Neuronal stem cell (in vitro differentiated cells): Measurements from ENCODE around the gene TCEA2.

Source experiments
- DNase-seq: peaks from one replicate; pipeline ENCODE4 v3.0.0-alpha.2; 2013; ENCODE audit warnings: low spot score
- H2AFZ ChIP-seq: one replicate; pipeline ENCODE4 v1.6.1; 2013; ENCODE audit warnings: mild to moderate bottlenecking, low read length, inconsistent platforms
- H2AK5ac ChIP-seq: 2 replicates; pipeline ENCODE4 v1.6.1; 2013; ENCODE audit warnings: low read depth, mild to moderate bottlenecking, inconsistent platforms, low read length, moderate library complexity, mixed read lengths
- H2BK120ac ChIP-seq: 2 replicates; pipeline ENCODE4 v1.6.1; 2013; ENCODE audit warnings: low read depth, mild to moderate bottlenecking, inconsistent platforms, low read length, moderate library complexity, mixed read lengths
- H2BK12ac ChIP-seq: one replicate; pipeline ENCODE4 v1.6.1; 2013; ENCODE audit warnings: low read length, inconsistent platforms
- H2BK15ac ChIP-seq: 2 replicates; pipeline ENCODE4 v1.6.1; 2013; ENCODE audit warnings: mild to moderate bottlenecking, low read length, inconsistent platforms, mixed read lengths
- H2BK5ac ChIP-seq: one replicate; pipeline ENCODE4 v1.6.1; 2013; ENCODE audit warnings: inconsistent platforms, mild to moderate bottlenecking, low read length, moderate library complexity
- H3K14ac ChIP-seq: one replicate; pipeline ENCODE4 v1.6.1; 2013; ENCODE audit warnings: low read length, inconsistent platforms
- H3K18ac ChIP-seq: 2 replicates; pipeline ENCODE4 v1.6.1; 2013; ENCODE audit warnings: low read length, inconsistent platforms
- H3K23ac ChIP-seq: 2 replicates; pipeline ENCODE4 v1.6.1; 2013; ENCODE audit warnings: low read depth, mild to moderate bottlenecking, mixed read lengths, low read length, inconsistent platforms; ENCODE audit not compliant: poor library complexity
- H3K27ac ChIP-seq: replicated peaks from 3 replicates; pipeline ENCODE4 v1.5.1; 2013; ENCODE audit warnings: low read length, inconsistent platforms
- H3K27me3 ChIP-seq, 3 experiments: 2 replicates each; pipeline ENCODE4 v1.6.1; 2013; ENCODE audit warnings: low read length in 3 of 3, mild to moderate bottlenecking in 2 of 3, inconsistent platforms in 1 of 3, low read depth in 1 of 3, mixed read lengths in 1 of 3, moderate library complexity in 1 of 3; ENCODE audit not compliant: control insufficient read depth in 3 of 3, insufficient read depth in 3 of 3
- H3K36me3 ChIP-seq, 2 donors: replicated peaks in 1 of 2; 2 replicates each; pipeline ENCODE4 v1.6.1; 2013; ENCODE audit warnings: low read length in 2 of 2; ENCODE audit not compliant: control insufficient read depth in 2 of 2, insufficient read depth in 2 of 2
- H3K4ac ChIP-seq: 2 replicates; pipeline ENCODE4 v1.6.1; 2013; ENCODE audit warnings: inconsistent platforms, mild to moderate bottlenecking, low read length, moderate library complexity
- H3K4me1 ChIP-seq, 2 donors: 1 replicate in 1 of 2; 2 replicates in 1 of 2; pipeline ENCODE4 v1.6.1; 2013; ENCODE audit warnings: low read length in 2 of 2, low read depth in 1 of 2; ENCODE audit not compliant: control insufficient read depth in 2 of 2, insufficient read depth in 1 of 2
- H3K4me2 ChIP-seq: one replicate; pipeline ENCODE4 v1.6.1; 2013; ENCODE audit warnings: mild to moderate bottlenecking, low read length, inconsistent platforms; ENCODE audit not compliant: insufficient read depth, poor library complexity, severe bottlenecking
- H3K4me3 ChIP-seq, 2 donors: 2 replicates each; pipeline ENCODE4 v1.5.1; 2013; ENCODE audit warnings: low read length in 2 of 2, mild to moderate bottlenecking in 2 of 2, inconsistent platforms in 1 of 2, moderate library complexity in 1 of 2
- H3K79me1 ChIP-seq: one replicate; pipeline ENCODE4 v1.6.1; 2013; ENCODE audit warnings: low read depth, mild to moderate bottlenecking, inconsistent platforms, low read length, moderate library complexity
- H3K9ac ChIP-seq: one replicate; pipeline ENCODE4 v1.6.1; 2013; ENCODE audit warnings: mild to moderate bottlenecking, low read depth, low read length, inconsistent platforms; ENCODE audit not compliant: poor library complexity
- H3K9me3 ChIP-seq, 2 donors: replicated peaks in 1 of 2; 2 replicates each; pipeline versions ENCODE3 to v1.6.1; 2013; ENCODE audit warnings: low read length in 2 of 2, mild to moderate bottlenecking in 2 of 2, inconsistent platforms in 1 of 2, low read depth in 1 of 2, mixed read lengths in 1 of 2, moderate library complexity in 1 of 2; ENCODE audit not compliant: control insufficient read depth in 2 of 2, insufficient read depth in 1 of 2
- H4K8ac ChIP-seq: one replicate; pipeline ENCODE4 v1.6.1; 2013; ENCODE audit warnings: low read depth, mild to moderate bottlenecking, inconsistent platforms, low read length, moderate library complexity
- H4K91ac ChIP-seq: one replicate; pipeline ENCODE4 v1.6.1; 2013; ENCODE audit warnings: low read length, low read depth, mild to moderate bottlenecking, inconsistent platforms; ENCODE audit not compliant: poor library complexity
- WGBS, 2 donors: extraction: QIAGEN DNeasy Blood & Tissue Kit; methylation state at CpG; one replicate each; pipeline ENCODE4 v1.1.7; 2013; ENCODE audit warnings: missing lambda C conversion rate in 2 of 2, mixed read lengths in 1 of 2; ENCODE audit not compliant: insufficient read length in 2 of 2, insufficient replicate concordance in 1 of 2; ENCODE audit errors: extremely low coverage in 2 of 2; 5-methylcytosine and 5-hydroxymethylcytosine counted together

Gene TCEA2

DNA sequence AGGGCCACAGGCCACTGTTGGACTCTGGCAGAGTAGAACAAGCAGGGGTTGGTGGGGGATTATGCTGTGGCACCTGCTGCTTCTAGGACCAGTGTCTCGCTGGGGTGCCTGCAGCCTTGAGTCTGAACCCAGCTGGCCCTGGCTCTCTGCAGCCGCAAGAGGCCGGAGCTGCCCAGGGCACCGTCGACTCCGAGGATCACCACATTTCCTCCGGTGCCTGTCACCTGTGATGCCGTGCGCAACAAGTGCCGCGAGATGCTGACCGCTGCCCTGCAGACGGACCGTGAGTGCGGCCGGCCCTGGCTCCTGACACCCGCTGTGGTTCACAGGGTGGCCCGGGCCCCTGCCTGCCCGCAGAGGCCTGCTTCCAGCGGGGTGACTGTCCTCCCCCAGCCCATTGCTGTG, 6.2 kb downstream of the TCEA2 start:
- H3K4ac ChIP-seq = no peak overlapping the region
- peaks cover 7 to 12% of the 10 kb centered on the region in 2 donors for H3K4me1 ChIP-seq
- H2BK15ac ChIP-seq = peak overlapping the region; percentile 58
- H3K4me2 ChIP-seq = no peak overlapping the region
- H3K4me3 ChIP-seq = no peak overlapping the region
- peak overlapping the region; percentile 65 for H3K23ac ChIP-seq
- H2BK5ac ChIP-seq = peak overlapping the region; percentile 87
- H2AFZ ChIP-seq = no peak overlapping the region
- H3K14ac ChIP-seq = no peak overlapping the region
- no peak for DNase-seq
- no CpG with 5 or more reads among the region's 20 CpGs for WGBS, 2 donors
- no peaks in the 10 kb centered on the region for H3K9me3 ChIP-seq
- H3K9ac ChIP-seq = no peak overlapping the region
- H3K27me3 ChIP-seq = no peaks in the 10 kb centered on the region
- peak overlapping the region; percentile 72 for H2BK120ac ChIP-seq
- H3K18ac ChIP-seq = peak overlapping the region; percentile 71
- H2BK12ac ChIP-seq = no peak overlapping the region
- no peak overlapping the region for H4K91ac ChIP-seq
- peaks cover 14 to 20% of the 10 kb centered on the region in 2 donors for H3K36me3 ChIP-seq
- no peak overlapping the region for H4K8ac ChIP-seq
- H3K27ac ChIP-seq = no peak overlapping the region
- H3K79me1 ChIP-seq = peaks cover 4% of the 10 kb centered on the region
- H2AK5ac ChIP-seq = peak overlapping the region; percentile 32

DNA sequence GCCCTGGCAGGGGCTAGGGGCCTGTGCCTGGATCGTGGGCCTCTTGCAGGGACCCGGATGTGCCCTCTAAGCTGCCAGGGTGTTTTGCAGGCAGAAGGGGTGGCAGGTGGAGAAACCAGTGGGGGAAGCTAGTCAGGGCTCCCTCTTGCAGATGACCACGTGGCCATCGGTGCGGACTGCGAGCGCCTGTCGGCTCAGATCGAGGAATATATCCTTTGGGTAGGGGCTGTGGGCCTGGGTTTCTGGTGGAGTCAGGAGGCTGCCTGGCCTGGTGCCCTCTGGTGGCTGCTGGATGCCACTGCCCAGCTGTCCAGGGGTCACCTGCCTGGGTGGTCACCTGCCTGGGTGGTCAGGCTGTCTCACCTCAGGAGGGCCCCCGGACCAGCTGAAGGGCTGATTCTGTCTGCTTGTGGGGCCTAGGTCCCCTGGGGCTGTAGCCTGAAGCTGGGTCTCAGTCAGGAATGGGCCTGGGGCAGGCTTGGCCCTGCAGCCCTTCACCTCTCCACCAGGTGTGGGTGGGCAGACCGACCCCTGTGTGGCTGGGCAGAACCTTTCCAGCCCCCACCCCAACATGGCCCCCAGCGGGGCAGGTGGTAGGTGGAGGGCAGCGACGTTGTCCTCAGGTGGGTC, 6.7 kb downstream of the TCEA2 start:
- Histone ChIP-seq H3K9me3 (no peaks in the 10 kb centered on the region), H2BK5ac (peak overlapping the region; percentile 87), H3K79me1 (peaks cover 2% of the 10 kb centered on the region), H3K4ac (no peak overlapping the region), H2AFZ (no peak overlapping the region), H3K4me1 (peaks cover 4 to 6% of the 10 kb centered on the region in 2 donors), H3K14ac (no peak overlapping the region), H3K27ac (no peak overlapping the region), H4K8ac (no peak overlapping the region), H2BK120ac (peak overlapping the region; percentile 72), H3K18ac (peak overlapping the region; percentile 71), H3K4me2 (no peak overlapping the region), H3K23ac (peak overlapping the region; percentile 67), H3K36me3 (peaks cover 14 to 20% of the 10 kb centered on the region in 2 donors), H4K91ac (no peak overlapping the region), H2BK15ac (no peak overlapping the region), H2AK5ac (peak overlapping the region; percentile 32), H3K4me3 (no peak overlapping the region), H3K9ac (no peak overlapping the region), H2BK12ac (no peak overlapping the region), H3K27me3 (no peaks in the 10 kb centered on the region)
- WGBS, 2 donors = no CpG with 5 or more reads among the region's 14 CpGs
- peak; percentile 67 for DNase-seq

DNA sequence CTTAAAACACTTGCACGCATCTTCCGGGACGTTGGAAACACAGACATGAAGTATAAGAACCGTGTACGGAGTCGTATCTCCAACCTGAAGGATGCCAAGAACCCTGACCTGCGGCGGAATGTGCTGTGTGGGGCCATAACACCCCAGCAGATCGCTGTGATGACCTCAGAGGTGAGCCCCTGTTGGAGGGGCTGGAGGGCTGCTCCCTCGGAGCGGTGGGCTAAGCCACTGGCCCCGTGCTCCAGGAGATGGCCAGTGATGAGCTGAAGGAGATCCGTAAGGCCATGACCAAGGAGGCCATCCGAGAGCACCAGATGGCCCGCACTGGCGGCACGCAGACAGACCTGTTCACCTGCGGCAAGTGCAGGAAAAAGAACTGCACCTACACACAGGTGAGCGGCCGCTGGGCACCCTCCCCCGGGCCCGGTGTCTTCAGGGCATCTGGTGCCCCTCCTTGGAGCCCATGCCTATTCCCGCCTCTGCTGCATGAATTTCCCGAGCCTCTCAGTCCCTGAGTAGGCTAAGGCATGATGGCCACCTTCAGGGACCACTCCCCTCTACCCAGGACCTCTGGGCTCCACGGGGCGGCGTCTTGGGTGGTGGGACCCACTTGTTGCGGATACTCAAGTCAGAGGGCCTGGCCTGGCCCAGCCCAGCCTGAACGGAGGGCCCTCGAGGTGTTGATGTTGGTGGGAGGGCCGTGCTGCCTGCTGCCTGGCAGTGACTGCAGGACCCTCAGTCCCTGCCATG, 7.4 kb downstream of the TCEA2 start:
- H2BK12ac ChIP-seq = peak overlapping the region; percentile 50
- H3K4ac ChIP-seq = no peak overlapping the region
- H4K91ac ChIP-seq = no peak overlapping the region
- H2BK15ac ChIP-seq = no peak overlapping the region
- H3K9me3 ChIP-seq = no peaks in the 10 kb centered on the region
- H3K23ac ChIP-seq = peak overlapping the region; percentile 25
- peaks cover 2 to 4% of the 10 kb centered on the region in 2 donors for H3K4me1 ChIP-seq
- H3K4me3 ChIP-seq = peak overlapping the region in 1 of 2 donors; percentile 6
- no peak overlapping the region for H2AFZ ChIP-seq
- peaks cover 14 to 20% of the 10 kb centered on the region in 2 donors for H3K36me3 ChIP-seq
- H3K14ac ChIP-seq = peak overlapping the region; percentile 82
- peak overlapping the region; percentile 18 for H3K18ac ChIP-seq
- H2BK120ac ChIP-seq = no peak overlapping the region
- no peak for DNase-seq
- no CpG with 5 or more reads among the region's 31 CpGs for WGBS, 2 donors
- H4K8ac ChIP-seq = no peak overlapping the region
- no peak overlapping the region for H3K27ac ChIP-seq
- no peak overlapping the region for H3K9ac ChIP-seq
- no peak overlapping the region for H3K4me2 ChIP-seq
- no peaks in the 10 kb centered on the region for H3K27me3 ChIP-seq
- peaks cover 2% of the 10 kb centered on the region for H3K79me1 ChIP-seq
- H2AK5ac ChIP-seq = peak overlapping the region; percentile 0
- peak overlapping the region; percentile 39 for H2BK5ac ChIP-seq
